NAMALWA (cell line): ENCODE data around the gene HIVEP3.
"Not testable (repeated sequence)": the region's sequence is repeated elsewhere in the genome, so short reads cannot be mapped to it uniquely, and the experiment has no call there.

Experiments used
- DNase-seq: peaks from one replicate; pipeline ENCODE4 v3.0.0-alpha.2; 2015; ENCODE audit warnings: low spot score

HIVEP3 gene

GRCh38 chr1:41557751-41558455 is 360.8 kb downstream of the HIVEP3 start:
- DNase-seq = no peak

GRCh38 chr1:41554746-41555145 is 364.0 kb downstream of the HIVEP3 start:
- DNase-seq = not testable (repeated sequence)

GRCh38 chr1:41547781-41548560 is 370.8 kb downstream of the HIVEP3 start:
- DNase-seq = no peak

- no peak for DNase-seq
Observed at GRCh38 chr1:41547336-41547735, 371.4 kb downstream of the HIVEP3 start.

GRCh38 chr1:41546833-41547135 is 371.9 kb downstream of the HIVEP3 start:
- no peak for DNase-seq

- DNase-seq = no peak
Observed at GRCh38 chr1:41545996-41546832, 372.5 kb downstream of the HIVEP3 start.

- no peak for DNase-seq
Observed at GRCh38 chr1:41542196-41542930, 376.4 kb downstream of the HIVEP3 start.

- DNase-seq = no peak
Observed at GRCh38 chr1:41541592-41541952, 377.1 kb downstream of the HIVEP3 start.

GRCh38 chr1:41540886-41541591 is 377.7 kb downstream of the HIVEP3 start:
- no peak for DNase-seq

- DNase-seq = no peak
Observed at GRCh38 chr1:41539999-41540398, 378.7 kb downstream of the HIVEP3 start.

GRCh38 chr1:41539418-41539805 is 379.3 kb downstream of the HIVEP3 start:
- no peak for DNase-seq

GRCh38 chr1:41538741-41539417 is 379.8 kb downstream of the HIVEP3 start:
- no peak for DNase-seq

- peak; percentile 39 for DNase-seq
Observed at GRCh38 chr1:41537788-41538351, 380.9 kb downstream of the HIVEP3 start.

GRCh38 chr1:41537251-41537650 is 381.5 kb downstream of the HIVEP3 start:
- DNase-seq = peak; percentile 56

- no peak for DNase-seq
Observed at GRCh38 chr1:41536361-41536802, 382.3 kb downstream of the HIVEP3 start.

- no peak for DNase-seq
Observed at GRCh38 chr1:41535716-41536115, 383.0 kb downstream of the HIVEP3 start.

- no peak for DNase-seq
Observed at GRCh38 chr1:41535276-41535675, 383.4 kb downstream of the HIVEP3 start.

- DNase-seq = no peak
Observed at GRCh38 chr1:41534181-41535076, 384.3 kb downstream of the HIVEP3 start.

GRCh38 chr1:41533731-41534080 is 385.0 kb downstream of the HIVEP3 start:
- no peak for DNase-seq
